WTC11 (cell line): ENCODE measurements around the gene RAET1E. TPM values are rescaled to one million over a fixed set of nuclear protein-coding genes. Genes with fewer than 3 reads are reported as not detected.

Experiments used
- ATAC-seq: fragments of 200-7000 bp; cut with Tn5 transposase; 2 replicates; pipeline ENCODE4 v1.10.0; 2021; ENCODE audit warnings: mild to moderate bottlenecking, moderate library complexity
- CTCF ChIA-PET: fragments of 300-600 bp; sonication (Branson Sonifier 250); formaldehyde crosslinking; loops from one replicate; lab custom pipeline; 2021; ENCODE audit warnings: antibody characterized with exemption; lab: Charles Lee
- POLR2A ChIA-PET: fragments of 350-600 bp; sonication (Branson Sonifier 250); formaldehyde crosslinking; loops from one replicate; lab custom pipeline; 2021; ENCODE audit warnings: antibody characterized with exemption; lab: Charles Lee
- DNase-seq: peaks from one replicate; pipeline ENCODE4 v3.0.0; 2021; ENCODE audit warnings: low spot score
- H3K27ac Mint-ChIP-seq: 2 replicates; pipeline ENCODE4 v1.8.0; 2021; ENCODE audit warnings: mixed read lengths
- H3K27me3 Mint-ChIP-seq: 2 replicates; pipeline ENCODE4 v1.8.0; 2021; ENCODE audit warnings: low read depth, mild to moderate bottlenecking, moderate library complexity, mixed read lengths
- H3K36me3 Mint-ChIP-seq: 2 replicates; pipeline ENCODE4 v1.8.0; 2021; ENCODE audit warnings: mixed read lengths
- H3K4me1 Mint-ChIP-seq: 2 replicates; pipeline ENCODE4 v1.8.0; 2022; ENCODE audit warnings: mixed read lengths
- H3K4me3 Mint-ChIP-seq: 2 replicates; pipeline ENCODE4 v1.8.0; 2021; ENCODE audit warnings: mild to moderate bottlenecking, moderate library complexity, mixed read lengths
- H3K9me3 Mint-ChIP-seq: 2 replicates; pipeline ENCODE4 v1.8.0; 2021; ENCODE audit warnings: mixed read lengths
- ATF1 ChIP-seq: sonication (generic); formaldehyde crosslinking; IDR thresholded peaks from 2 replicates; pipeline ENCODE4 v1.8.1; 2023; ENCODE audit warnings: mild to moderate bottlenecking, moderate library complexity, missing genetic modification reagents
- ESRRA ChIP-seq: sonication (generic); formaldehyde crosslinking; IDR thresholded peaks from 2 replicates; pipeline ENCODE4 v1.8.1; 2022; ENCODE audit warnings: mild to moderate bottlenecking, missing genetic modification reagents, borderline replicate concordance
- GABPB1 ChIP-seq: sonication (generic); formaldehyde crosslinking; IDR thresholded peaks from 2 replicates; pipeline ENCODE4 v1.8.1; 2023; ENCODE audit warnings: mild to moderate bottlenecking, missing genetic modification reagents
- NFATC4 ChIP-seq: fragments of 250-450 bp; sonication (Bioruptor Pico); IDR thresholded peaks from 2 replicates; pipeline ENCODE4 v1.9.0; 2021; ENCODE audit warnings: mild to moderate bottlenecking
- NFE2L1 ChIP-seq: sonication (generic); formaldehyde crosslinking; IDR thresholded peaks from 2 replicates; pipeline ENCODE4 v1.8.1; 2023; ENCODE audit warnings: missing genetic modification reagents
- OVOL2 ChIP-seq: fragments of 250-450 bp; sonication (Bioruptor Pico); IDR thresholded peaks from 2 replicates; pipeline ENCODE4 v1.9.0; 2021; ENCODE audit warnings: mild to moderate bottlenecking, borderline replicate concordance
- SOX15 ChIP-seq: fragments of 250-450 bp; sonication (Bioruptor Pico); IDR thresholded peaks from 2 replicates; pipeline ENCODE4 v1.9.0; 2021; ENCODE audit warnings: mild to moderate bottlenecking
- TP53 ChIP-seq: sonication (generic); formaldehyde crosslinking; IDR thresholded peaks from 2 replicates; pipeline ENCODE4 v1.8.1; 2023; ENCODE audit warnings: mild to moderate bottlenecking, missing genetic modification reagents
- ZBTB21 ChIP-seq: sonication (generic); formaldehyde crosslinking; IDR thresholded peaks from 2 replicates; pipeline ENCODE4 v1.8.1; 2023; ENCODE audit warnings: mild to moderate bottlenecking, missing genetic modification reagents, borderline replicate concordance
- ZNF396 ChIP-seq: fragments of 250-450 bp; sonication (Bioruptor Pico); IDR thresholded peaks from 2 replicates; pipeline ENCODE4 v1.8.0; 2021; ENCODE audit warnings: mild to moderate bottlenecking, moderate library complexity, borderline replicate concordance
- total RNA-seq: library from RNA; stranded (reverse); gene quantifications from 3 replicates; pipeline ENCODE4 v1.2.3, GENCODE V29; 2021
- TF ChIP-seq, protein P1 (sequence below): sonication (generic); formaldehyde crosslinking; IDR thresholded peaks from 2 replicates; pipeline ENCODE4 v1.8.1; 2022; ENCODE audit warnings: missing genetic modification reagents, borderline replicate concordance
- TF ChIP-seq, protein P2 (sequence below): fragments of 250-450 bp; sonication (Bioruptor Pico); IDR thresholded peaks from 2 replicates; pipeline ENCODE4 v2.1.2; 2022; ENCODE audit warnings: mild to moderate bottlenecking, moderate library complexity
- TF ChIP-seq, protein P3 (sequence below): fragments of 250-450 bp; sonication (Bioruptor Pico); IDR thresholded peaks from 2 replicates; pipeline ENCODE4 v1.9.0; 2021; ENCODE audit warnings: mild to moderate bottlenecking
- TF ChIP-seq, protein P4 (sequence below): sonication (generic); formaldehyde crosslinking; IDR thresholded peaks from 2 replicates; pipeline ENCODE4 v1.8.0; 2022; ENCODE audit warnings: mild to moderate bottlenecking, missing genetic modification reagents
- TF ChIP-seq, protein P5 (sequence below): sonication (generic); formaldehyde crosslinking; IDR thresholded peaks from 2 replicates; pipeline ENCODE4 v1.8.0; 2022; ENCODE audit warnings: mild to moderate bottlenecking, missing genetic modification reagents
- TF ChIP-seq, protein P6 (sequence below): sonication (generic); formaldehyde crosslinking; IDR thresholded peaks from 2 replicates; pipeline ENCODE4 v1.8.1; 2022; ENCODE audit warnings: mild to moderate bottlenecking, moderate library complexity, missing genetic modification reagents
- TF ChIP-seq, protein P7 (sequence below): fragments of 250-450 bp; sonication (Bioruptor Pico); conservative IDR thresholded peaks from 2 replicates; pipeline ENCODE4 v1.9.0; 2021; ENCODE audit warnings: mild to moderate bottlenecking
- TF ChIP-seq, protein P8 (sequence below): sonication (generic); formaldehyde crosslinking; IDR thresholded peaks from 2 replicates; pipeline ENCODE4 v1.8.1; 2023; ENCODE audit warnings: mild to moderate bottlenecking, missing genetic modification reagents, borderline replicate concordance
- TF ChIP-seq, protein P9 (sequence below): sonication (generic); formaldehyde crosslinking; IDR thresholded peaks from 2 replicates; pipeline ENCODE4 v1.8.1; 2023; ENCODE audit warnings: mild to moderate bottlenecking, moderate library complexity, missing genetic modification reagents
- TF ChIP-seq, protein P10 (sequence below): sonication (generic); formaldehyde crosslinking; IDR thresholded peaks from 2 replicates; pipeline ENCODE4 v1.8.1; 2022; ENCODE audit warnings: low read depth, mild to moderate bottlenecking, moderate library complexity, missing genetic modification reagents, borderline replicate concordance

The RAET1E gene
- total RNA-seq, 1 experiment from 2014 or later, result not detected

DNA sequence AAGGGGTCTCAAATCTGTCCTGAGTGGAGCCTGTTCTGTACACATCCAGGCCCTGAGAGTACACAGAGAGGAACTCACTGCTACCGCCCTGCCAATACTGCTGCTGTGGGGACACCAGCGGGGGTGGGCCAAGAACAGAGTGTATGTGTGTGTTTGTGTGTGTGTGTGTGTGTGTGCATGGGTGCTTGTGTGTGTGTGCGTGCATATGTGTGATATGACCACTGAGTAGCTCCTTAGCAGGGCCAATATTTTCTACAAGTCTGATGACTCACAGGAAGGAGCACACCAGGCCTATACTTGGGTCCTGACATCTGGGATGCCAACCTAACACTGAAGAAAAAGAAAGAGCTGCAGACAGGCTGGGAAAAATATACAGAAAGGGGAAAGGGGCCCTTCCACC, 1.4 kb downstream of the RAET1E start:
- H3K4me3 Mint-ChIP-seq, result no peak overlapping the region
- ChIA-PET CTCF (no interaction called here), POLR2A (no interaction called here)
- ATAC-seq (no peak), DNase-seq (no peak)
- TF ChIP-seq, protein P1, sequence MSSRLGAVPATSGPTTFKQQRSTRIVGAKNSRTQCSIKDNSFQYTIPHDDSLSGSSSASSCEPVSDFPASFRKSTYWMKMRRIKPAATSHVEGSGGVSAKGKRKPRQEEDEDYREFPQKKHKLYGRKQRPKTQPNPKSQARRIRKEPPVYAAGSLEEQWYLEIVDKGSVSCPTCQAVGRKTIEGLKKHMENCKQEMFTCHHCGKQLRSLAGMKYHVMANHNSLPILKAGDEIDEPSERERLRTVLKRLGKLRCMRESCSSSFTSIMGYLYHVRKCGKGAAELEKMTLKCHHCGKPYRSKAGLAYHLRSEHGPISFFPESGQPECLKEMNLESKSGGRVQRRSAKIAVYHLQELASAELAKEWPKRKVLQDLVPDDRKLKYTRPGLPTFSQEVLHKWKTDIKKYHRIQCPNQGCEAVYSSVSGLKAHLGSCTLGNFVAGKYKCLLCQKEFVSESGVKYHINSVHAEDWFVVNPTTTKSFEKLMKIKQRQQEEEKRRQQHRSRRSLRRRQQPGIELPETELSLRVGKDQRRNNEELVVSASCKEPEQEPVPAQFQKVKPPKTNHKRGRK (CRISPR knock-in tag), result no peak
- TF ChIP-seq, protein P2, sequence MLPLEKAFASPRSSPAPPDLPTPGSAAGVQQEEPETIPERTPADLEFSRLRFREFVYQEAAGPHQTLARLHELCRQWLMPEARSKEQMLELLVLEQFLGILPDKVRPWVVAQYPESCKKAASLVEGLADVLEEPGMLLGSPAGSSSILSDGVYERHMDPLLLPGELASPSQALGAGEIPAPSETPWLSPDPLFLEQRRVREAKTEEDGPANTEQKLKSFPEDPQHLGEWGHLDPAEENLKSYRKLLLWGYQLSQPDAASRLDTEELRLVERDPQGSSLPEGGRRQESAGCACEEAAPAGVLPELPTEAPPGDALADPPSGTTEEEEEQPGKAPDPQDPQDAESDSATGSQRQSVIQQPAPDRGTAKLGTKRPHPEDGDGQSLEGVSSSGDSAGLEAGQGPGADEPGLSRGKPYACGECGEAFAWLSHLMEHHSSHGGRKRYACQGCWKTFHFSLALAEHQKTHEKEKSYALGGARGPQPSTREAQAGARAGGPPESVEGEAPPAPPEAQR (CRISPR knock-in tag), result no peak
- TF ChIP-seq NFATC4 (CRISPR knock-in tag), result no peak
- TF ChIP-seq, protein P3, sequence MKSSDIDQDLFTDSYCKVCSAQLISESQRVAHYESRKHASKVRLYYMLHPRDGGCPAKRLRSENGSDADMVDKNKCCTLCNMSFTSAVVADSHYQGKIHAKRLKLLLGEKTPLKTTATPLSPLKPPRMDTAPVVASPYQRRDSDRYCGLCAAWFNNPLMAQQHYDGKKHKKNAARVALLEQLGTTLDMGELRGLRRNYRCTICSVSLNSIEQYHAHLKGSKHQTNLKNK (CRISPR knock-in tag), result no peak
- TF ChIP-seq, protein P4, sequence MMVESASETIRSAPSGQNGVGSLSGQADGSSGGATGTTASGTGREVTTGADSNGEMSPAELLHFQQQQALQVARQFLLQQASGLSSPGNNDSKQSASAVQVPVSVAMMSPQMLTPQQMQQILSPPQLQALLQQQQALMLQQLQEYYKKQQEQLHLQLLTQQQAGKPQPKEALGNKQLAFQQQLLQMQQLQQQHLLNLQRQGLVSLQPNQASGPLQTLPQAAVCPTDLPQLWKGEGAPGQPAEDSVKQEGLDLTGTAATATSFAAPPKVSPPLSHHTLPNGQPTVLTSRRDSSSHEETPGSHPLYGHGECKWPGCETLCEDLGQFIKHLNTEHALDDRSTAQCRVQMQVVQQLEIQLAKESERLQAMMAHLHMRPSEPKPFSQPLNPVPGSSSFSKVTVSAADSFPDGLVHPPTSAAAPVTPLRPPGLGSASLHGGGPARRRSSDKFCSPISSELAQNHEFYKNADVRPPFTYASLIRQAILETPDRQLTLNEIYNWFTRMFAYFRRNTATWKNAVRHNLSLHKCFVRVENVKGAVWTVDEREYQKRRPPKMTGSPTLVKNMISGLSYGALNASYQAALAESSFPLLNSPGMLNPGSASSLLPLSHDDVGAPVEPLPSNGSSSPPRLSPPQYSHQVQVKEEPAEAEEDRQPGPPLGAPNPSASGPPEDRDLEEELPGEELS (CRISPR knock-in tag), result no peak
- TF ChIP-seq, protein P5, sequence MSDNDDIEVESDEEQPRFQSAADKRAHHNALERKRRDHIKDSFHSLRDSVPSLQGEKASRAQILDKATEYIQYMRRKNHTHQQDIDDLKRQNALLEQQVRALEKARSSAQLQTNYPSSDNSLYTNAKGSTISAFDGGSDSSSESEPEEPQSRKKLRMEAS (CRISPR knock-in tag), result no peak
- no peak for TF ChIP-seq OVOL2
- no peak for TF ChIP-seq ZNF396 (CRISPR knock-in tag)
- TF ChIP-seq, protein P6, sequence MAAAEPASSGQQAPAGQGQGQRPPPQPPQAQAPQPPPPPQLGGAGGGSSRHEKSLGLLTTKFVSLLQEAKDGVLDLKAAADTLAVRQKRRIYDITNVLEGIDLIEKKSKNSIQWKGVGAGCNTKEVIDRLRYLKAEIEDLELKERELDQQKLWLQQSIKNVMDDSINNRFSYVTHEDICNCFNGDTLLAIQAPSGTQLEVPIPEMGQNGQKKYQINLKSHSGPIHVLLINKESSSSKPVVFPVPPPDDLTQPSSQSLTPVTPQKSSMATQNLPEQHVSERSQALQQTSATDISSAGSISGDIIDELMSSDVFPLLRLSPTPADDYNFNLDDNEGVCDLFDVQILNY (CRISPR knock-in tag), result no peak
- no peak for TF ChIP-seq NFE2L1 (CRISPR knock-in tag)
- TF ChIP-seq, protein P7, sequence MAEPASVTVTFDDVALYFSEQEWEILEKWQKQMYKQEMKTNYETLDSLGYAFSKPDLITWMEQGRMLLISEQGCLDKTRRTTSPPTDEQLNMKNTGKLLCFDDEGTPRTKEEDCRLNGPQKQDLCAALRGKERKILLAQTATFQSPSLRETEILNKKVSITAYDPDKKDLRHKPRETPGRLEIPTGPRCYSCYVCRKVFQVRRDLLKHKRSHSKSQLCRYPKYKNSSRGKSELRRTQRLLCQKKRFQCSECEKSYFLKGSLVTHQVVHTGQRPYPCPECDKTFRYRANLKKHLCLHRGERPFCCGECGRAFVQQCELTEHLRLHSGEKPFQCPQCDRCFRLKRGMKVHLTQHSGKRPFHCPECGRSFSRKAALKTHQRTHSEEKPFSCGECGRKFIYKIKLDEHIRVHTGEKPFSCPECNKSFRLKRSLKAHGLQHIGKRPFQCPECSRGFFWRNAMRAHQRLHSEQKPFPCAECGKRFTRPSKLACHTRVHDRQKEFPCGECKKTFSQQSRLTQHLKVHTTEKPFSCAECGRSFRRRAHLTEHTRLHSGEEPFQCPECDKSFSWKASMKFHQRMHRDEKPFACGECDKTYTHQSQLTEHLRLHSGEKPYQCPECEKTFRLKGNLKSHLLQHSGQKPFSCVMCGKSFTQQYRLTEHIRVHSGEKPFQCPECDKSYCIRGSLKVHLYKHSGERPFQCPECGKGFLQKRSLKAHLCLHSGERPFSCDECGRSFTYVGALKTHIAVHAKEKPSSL (CRISPR knock-in tag), result no peak
- no peak for TF ChIP-seq ESRRA (CRISPR knock-in tag)
- TF ChIP-seq, protein P8, sequence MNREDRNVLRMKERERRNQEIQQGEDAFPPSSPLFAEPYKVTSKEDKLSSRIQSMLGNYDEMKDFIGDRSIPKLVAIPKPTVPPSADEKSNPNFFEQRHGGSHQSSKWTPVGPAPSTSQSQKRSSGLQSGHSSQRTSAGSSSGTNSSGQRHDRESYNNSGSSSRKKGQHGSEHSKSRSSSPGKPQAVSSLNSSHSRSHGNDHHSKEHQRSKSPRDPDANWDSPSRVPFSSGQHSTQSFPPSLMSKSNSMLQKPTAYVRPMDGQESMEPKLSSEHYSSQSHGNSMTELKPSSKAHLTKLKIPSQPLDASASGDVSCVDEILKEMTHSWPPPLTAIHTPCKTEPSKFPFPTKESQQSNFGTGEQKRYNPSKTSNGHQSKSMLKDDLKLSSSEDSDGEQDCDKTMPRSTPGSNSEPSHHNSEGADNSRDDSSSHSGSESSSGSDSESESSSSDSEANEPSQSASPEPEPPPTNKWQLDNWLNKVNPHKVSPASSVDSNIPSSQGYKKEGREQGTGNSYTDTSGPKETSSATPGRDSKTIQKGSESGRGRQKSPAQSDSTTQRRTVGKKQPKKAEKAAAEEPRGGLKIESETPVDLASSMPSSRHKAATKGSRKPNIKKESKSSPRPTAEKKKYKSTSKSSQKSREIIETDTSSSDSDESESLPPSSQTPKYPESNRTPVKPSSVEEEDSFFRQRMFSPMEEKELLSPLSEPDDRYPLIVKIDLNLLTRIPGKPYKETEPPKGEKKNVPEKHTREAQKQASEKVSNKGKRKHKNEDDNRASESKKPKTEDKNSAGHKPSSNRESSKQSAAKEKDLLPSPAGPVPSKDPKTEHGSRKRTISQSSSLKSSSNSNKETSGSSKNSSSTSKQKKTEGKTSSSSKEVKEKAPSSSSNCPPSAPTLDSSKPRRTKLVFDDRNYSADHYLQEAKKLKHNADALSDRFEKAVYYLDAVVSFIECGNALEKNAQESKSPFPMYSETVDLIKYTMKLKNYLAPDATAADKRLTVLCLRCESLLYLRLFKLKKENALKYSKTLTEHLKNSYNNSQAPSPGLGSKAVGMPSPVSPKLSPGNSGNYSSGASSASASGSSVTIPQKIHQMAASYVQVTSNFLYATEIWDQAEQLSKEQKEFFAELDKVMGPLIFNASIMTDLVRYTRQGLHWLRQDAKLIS, result no peak
- no peak for TF ChIP-seq ATF1 (CRISPR knock-in tag)
- TF ChIP-seq GABPB1 (CRISPR knock-in tag), result no peak
- no peak for TF ChIP-seq ZBTB21
- TF ChIP-seq, protein P9, sequence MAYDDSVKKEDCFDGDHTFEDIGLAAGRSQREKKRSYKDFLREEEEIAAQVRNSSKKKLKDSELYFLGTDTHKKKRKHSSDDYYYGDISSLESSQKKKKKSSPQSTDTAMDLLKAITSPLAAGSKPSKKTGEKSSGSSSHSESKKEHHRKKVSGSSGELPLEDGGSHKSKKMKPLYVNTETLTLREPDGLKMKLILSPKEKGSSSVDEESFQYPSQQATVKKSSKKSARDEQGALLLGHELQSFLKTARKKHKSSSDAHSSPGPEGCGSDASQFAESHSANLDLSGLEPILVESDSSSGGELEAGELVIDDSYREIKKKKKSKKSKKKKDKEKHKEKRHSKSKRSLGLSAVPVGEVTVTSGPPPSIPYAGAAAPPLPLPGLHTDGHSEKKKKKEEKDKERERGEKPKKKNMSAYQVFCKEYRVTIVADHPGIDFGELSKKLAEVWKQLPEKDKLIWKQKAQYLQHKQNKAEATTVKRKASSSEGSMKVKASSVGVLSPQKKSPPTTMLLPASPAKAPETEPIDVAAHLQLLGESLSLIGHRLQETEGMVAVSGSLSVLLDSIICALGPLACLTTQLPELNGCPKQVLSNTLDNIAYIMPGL (CRISPR knock-in tag), result no peak
- TF ChIP-seq SOX15, result no peak
- TF ChIP-seq, protein P10, sequence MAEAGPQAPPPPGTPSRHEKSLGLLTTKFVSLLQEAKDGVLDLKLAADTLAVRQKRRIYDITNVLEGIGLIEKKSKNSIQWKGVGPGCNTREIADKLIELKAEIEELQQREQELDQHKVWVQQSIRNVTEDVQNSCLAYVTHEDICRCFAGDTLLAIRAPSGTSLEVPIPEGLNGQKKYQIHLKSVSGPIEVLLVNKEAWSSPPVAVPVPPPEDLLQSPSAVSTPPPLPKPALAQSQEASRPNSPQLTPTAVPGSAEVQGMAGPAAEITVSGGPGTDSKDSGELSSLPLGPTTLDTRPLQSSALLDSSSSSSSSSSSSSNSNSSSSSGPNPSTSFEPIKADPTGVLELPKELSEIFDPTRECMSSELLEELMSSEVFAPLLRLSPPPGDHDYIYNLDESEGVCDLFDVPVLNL (CRISPR knock-in tag), result no peak
- TF ChIP-seq TP53 (CRISPR knock-in tag), result no peak
- peaks cover 14% of the 10 kb centered on the region for H3K4me1 Mint-ChIP-seq
- H3K36me3 Mint-ChIP-seq, result no peaks in the 10 kb centered on the region
- no peak overlapping the region for H3K27ac Mint-ChIP-seq
- no peaks in the 10 kb centered on the region for H3K9me3 Mint-ChIP-seq
- H3K27me3 Mint-ChIP-seq, result peaks cover 11% of the 10 kb centered on the region
